HG02642 (cell line): ENCODE results near the gene HOXB8.

ENCODE experiments used
- ATAC-seq: cut with Tn5 transposase; IDR thresholded peaks from one replicate; pipeline ENCODE4 v1.9.1; 2021; ENCODE audit warnings: mild to moderate bottlenecking; ENCODE audit not compliant: unreplicated experiment, poor library complexity

HOXB8 gene

GRCh38 chr17:48625495-48626244 is 10.6 kb upstream of the HOXB8 start:
- ATAC-seq = no peak

- no peak for ATAC-seq
These were observed 9.7 kb upstream of the HOXB8 start for GRCh38 chr17:48624544-48625494.

DNA sequence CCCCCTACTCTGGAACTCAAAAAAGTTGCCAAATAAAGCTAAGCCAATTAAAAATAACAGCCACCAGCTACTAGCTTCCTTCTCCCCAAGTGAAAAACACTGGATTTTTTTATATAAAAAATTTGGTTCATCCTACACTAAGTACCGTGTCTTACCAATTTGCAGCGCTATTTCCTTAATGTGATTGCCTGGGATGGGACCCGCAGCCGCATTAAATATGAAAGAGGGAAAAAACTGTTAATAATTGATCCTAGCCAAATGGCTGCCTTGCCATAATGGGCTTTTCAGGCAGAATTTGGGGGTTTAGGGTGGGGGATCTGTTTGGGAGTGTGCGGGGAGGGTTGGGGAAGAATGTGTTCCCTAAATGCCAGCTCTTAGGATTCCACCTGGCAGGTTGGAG is 9.0 kb upstream of the HOXB8 start:
- ATAC-seq = no peak

GRCh38 chr17:48623583-48623982 is 8.5 kb upstream of the HOXB8 start:
- no peak for ATAC-seq

DNA sequence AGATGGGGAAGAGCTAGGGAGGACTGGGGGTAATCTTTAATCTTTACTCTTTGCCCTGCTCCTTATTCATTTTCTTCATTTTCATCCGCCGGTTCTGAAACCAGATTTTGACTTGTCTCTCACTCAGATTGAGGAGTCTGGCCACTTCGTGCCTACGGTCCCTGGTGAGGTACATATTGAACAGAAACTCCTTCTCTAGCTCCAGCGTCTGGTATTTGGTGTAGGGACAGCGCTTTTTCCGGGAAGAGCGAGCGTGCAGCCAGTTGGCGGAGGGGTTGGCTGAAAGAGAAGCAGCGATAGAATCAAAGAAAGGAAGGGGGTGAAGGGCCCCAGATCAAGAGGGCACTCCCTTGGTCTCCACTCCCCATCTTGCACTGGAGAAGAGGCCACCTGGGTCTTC is 7.8 kb upstream of the HOXB8 start:
- ATAC-seq = no peak

GRCh38 chr17:48621410-48622392 is 6.6 kb upstream of the HOXB8 start:
- no peak for ATAC-seq

DNA sequence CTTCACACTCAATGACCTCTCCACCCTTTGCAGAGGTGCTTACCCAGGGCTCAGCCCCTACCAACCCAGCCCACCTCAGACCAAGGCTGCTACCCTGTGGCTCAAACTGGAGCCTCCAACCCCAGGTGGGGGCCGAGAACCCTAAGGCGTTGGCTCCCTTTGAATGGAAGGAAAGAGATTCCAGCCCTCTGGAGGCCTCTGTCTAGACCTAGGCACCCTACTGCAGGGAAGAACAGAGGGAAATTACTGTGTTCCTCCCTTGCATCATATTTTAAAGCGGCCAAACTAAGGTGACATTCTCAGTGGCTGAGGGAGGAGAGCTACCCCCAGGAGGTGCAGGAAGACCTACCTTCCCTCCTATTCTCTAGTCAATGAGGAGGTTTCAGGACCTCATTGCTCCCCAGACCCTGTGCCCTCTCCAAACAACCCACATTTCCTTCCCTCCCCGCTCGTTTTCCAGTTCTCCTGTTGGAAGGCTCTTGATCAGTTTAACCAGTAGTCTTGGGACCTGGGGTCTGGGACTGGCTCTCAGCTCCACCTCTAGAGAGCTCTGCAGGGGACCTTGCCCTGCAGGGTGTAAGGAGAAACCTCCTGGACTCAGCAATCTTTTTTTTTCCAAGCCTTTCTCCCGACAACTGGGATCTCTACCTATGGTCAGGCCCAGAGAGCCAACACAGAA is 5.5 kb upstream of the HOXB8 start:
- ATAC-seq = no peak

DNA sequence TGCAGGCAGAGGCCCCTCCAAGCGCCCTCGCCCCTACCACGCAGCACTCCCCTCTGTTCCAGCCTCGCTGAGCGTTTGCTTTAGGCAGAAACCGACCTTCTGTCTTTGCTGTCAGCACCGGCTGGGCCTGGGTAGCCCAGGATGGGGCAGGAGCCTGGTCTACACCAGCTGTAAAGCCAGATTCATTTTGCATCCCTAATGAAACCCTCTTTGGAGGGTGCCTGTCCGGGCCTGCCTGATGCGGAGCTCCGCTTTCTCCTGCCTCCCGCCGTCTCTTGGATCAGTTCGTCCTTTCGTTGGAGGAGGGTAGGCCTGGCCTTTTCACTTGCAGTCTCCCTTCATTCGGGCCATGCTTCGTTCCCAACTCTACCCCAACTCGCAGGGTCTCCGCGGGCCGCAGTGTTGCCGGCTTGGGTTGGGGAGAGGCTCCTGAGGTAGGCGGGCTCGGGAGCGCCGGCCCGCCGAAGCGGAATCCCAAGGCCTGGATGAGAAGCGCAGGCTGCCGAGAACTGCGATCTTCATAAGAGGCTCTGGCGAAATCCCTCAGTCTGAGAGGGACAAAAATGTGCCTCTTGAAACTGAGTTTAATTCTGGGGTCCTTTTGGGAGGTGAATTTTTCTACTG is 4.8 kb upstream of the HOXB8 start:
- ATAC-seq = no peak

DNA sequence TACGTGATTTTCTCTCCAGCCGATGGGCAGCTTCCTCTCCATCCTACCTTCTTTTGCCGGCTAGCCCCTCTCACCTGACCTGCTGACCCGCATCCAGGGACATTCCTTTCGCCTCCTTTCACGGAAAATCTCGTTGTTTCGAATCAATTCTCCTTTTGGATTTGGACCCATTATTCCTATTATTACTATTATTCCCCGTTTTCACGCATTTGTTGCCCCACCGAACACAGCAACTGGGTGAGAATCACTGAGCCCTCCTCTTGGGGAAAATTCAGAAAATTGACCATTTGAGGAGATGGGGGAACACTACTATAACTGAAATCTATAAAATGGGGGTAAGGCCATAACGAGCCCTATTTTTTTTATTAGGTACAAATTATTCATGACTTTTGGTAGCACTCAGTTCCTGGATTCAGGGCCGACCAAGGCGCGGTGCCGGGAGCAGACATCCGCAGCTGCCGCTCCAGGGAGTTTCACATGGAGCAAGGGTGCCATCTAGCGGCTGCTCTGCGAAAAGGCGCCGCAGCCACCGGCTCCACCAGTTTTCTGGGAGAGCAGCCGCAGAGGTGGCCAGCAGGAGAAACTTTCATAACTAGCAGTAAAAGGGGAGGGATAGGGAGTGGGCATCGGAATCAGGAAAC is 3.3 kb upstream of the HOXB8 start:
- no peak for ATAC-seq

- no peak for ATAC-seq
These were observed 2.6 kb upstream of the HOXB8 start for GRCh38 chr17:48617471-48618255.

DNA sequence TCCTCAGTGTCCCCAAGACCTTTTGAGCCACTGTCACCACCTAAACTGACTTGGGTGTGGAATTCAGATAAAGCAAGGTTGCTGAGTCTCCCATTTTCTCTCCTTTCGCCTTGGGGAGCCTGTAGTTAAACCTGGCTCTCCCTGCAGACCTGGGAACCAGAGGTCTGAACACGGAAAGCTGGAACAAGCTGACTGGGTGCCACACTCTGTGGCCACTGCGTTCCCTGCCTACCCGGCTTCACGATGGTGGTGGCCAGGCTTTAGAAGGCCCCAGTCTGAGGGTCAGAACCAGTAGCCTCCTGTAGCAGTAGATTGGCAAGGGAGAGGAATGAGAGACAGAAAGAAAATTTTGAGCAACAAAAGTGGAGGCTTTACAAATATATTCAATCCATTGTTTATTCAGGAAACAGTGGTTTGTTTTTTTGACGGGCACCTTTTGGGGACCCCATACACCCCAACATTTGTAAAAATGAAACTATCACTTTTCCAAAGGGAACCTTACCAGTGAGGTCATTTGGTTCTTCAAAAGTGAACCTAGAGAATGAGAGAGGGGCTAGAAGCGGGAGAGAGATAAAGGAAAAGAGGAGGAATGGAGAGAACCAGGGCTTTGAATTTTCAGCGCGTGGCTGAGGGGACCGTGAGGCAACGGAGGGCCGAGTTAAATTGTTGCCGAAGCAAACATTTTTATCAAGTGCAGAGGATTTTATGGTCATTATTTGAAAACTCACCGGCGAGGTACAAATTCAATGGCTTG is 1.8 kb upstream of the HOXB8 start:
- no peak for ATAC-seq

- ATAC-seq = no peak
These were observed 1.0 kb upstream of the HOXB8 start for GRCh38 chr17:48615963-48616716.

GRCh38 chr17:48613862-48614694 is 1.0 kb downstream of the HOXB8 start:
- ATAC-seq = no peak

DNA sequence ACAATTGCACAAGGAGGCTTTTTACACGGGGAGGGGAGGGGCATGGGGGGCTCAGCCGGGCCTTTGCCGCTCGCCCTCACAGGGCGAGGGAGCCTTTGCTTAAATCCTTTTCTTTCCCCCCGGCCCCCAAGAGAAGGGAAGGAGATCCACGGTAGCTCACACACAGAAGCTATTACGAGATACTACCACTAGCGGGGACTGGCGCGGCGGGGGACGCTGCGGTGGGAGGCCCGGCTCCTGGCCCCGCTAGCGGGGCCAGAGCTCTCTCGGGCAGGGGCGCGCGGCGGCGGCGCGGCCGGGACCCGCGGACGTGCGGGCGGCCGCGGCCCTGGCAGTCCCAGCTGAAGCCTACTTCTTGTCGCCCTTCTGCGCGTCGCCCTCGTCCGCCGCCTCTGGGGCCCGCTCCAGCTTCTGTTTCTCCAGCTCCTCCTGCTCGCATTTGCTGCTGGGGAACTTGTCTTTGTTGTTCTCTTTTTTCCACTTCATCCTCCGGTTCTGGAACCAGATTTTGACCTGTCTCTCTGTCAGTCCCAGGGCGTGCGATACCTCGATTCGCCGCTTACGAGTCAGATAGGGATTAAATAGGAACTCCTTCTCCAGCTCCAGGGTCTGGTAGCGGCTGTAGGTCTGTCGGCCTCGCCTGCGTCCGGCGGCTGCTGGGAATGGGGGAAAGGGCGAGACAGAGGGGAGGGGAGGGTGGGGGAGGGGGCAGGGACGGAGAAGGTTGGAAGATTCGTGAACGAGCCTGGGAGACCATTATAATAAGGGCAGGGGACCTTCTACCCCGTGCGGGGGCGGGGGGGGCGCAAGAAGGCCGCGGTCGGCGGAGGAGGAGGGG is 2.0 kb downstream of the HOXB8 start:
- ATAC-seq = no peak

GRCh38 chr17:48612456-48612853 is 2.6 kb downstream of the HOXB8 start:
- ATAC-seq = no peak
